ENCODE data around the gene SMIM13. TPM values are rescaled to one million over a fixed set of nuclear protein-coding genes. Genes with fewer than 3 reads are reported as not detected.

Gene SMIM13
- total and polyA plus RNA-seq, 2 of the 4 experiments (the other 2 are of a cell fraction): 5.4 to 10.0 TPM

DNA sequence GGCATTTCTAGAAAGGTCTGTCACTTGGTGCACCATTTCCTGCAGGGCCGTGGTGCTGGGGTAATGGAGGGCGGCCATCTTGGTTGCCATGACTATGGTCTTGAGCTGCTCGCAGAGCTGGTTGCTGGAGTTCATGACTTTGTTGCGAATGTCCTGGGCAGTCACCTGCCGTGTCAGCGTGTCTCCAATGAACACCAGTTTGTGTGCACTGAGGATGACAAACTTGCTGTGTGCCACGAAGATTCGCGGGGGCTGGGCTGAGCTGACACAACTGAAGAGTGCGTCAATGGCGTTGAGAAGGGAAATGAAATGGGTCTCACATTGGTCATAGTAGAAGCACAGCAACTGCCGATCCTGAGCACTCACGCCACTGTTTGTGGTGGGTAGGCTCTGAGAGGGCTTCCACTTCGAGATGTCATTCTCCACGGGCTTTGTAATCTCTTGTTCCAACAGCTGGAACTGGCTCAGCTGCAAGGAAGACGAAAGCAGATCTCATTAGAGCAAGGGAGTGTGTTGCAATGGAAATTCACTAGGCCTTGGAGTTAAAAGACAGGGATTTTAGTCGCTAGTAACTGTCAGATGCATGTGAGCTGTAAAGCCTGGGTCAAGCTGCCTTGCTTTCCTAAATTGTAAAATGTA is 91.7 kb downstream of the SMIM13 start:
- H3K9ac ChIP-seq (ENCODE audit: low read depth, low read length): no peak overlapping the region
- ATAC-seq (ENCODE audit: low read depth) (no peak), DNase-seq (no peak)
- no peak overlapping the region for H3K56ac ChIP-seq (ENCODE audit: extremely low read depth, insufficient read depth, low read length)
- no peak overlapping the region for H3K23ac ChIP-seq (ENCODE audit: low read depth, low read length)
- no peak overlapping the region for H2BK120ac ChIP-seq (ENCODE audit: low read depth, low read length)
- 94% methylated on average over 10 of the region's 17 CpGs; no CpG with 5 or more reads in 1 of the 2 experiments for WGBS, 2 experiments (ENCODE audit: extremely low coverage in 2 of 2, insufficient read length in 1 of 2)
- no peak overlapping the region for H4K91ac ChIP-seq (ENCODE audit: insufficient read depth, low read depth, low read length)
- H3K27ac ChIP-seq (ENCODE audit: insufficient read depth, low read length): no peak overlapping the region
- peaks cover 19% of the 10 kb centered on the region for H3K36me3 ChIP-seq (ENCODE audit: control insufficient read depth, insufficient read depth, low read length)
- ChIA-PET POLR2A (ENCODE audit: unreplicated experiment) (no interaction called here), CTCF (interaction anchor here (0.5 kb wide), 1 partner anchor 249 kb away, joined by 3 read pairs; no protein-coding TSS in a partner anchor)
- in situ Hi-C loops (cut with MboI; ENCODE audit: low sequenced_read_pairs): no loop called here
- peaks cover 6% of the 10 kb centered on the region; the same call in 1 of the 2 replicates for H3K9me1 ChIP-seq (ENCODE audit: insufficient read depth, low read length)
- no peak overlapping the region for H2BK15ac ChIP-seq (ENCODE audit: low read depth, low read length)
- peaks cover 2% of the 10 kb centered on the region; the same call in 1 of the 2 replicates for H3K4me1 ChIP-seq (ENCODE audit: control insufficient read depth, insufficient read depth, low read length)
- BruUV-seq (replicated peaks): no TSS peak
- no peaks in the 10 kb centered on the region for H3K9me3 ChIP-seq (ENCODE audit: control insufficient read depth, insufficient read depth, low read length)
- dilution Hi-C loops (cut with HindIII; ENCODE audit: low sequenced_read_pairs, unreplicated experiment): no loop called here
- H4K5ac ChIP-seq (ENCODE audit: low read depth, low read length): no peak overlapping the region
- H2AK9ac ChIP-seq (replicated peaks; ENCODE audit: low read depth, low read length, poor library complexity): no peak overlapping the region
- no peak for TF ChIP-seq MXI1 (IDR thresholded peaks at IDR 0.05; ENCODE audit: borderline replicate concordance, low read depth, low read length)
- TF ChIP-seq, protein P1, sequence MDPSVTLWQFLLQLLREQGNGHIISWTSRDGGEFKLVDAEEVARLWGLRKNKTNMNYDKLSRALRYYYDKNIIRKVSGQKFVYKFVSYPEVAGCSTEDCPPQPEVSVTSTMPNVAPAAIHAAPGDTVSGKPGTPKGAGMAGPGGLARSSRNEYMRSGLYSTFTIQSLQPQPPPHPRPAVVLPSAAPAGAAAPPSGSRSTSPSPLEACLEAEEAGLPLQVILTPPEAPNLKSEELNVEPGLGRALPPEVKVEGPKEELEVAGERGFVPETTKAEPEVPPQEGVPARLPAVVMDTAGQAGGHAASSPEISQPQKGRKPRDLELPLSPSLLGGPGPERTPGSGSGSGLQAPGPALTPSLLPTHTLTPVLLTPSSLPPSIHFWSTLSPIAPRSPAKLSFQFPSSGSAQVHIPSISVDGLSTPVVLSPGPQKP (IDR thresholded peaks at IDR 0.05; ENCODE audit: borderline replicate concordance, low read depth, low read length): no peak
- H3K18ac ChIP-seq (ENCODE audit: low read depth, low read length): no peak overlapping the region
- H2AK5ac ChIP-seq (ENCODE audit: low read depth, low read length): no peak overlapping the region
- no peak overlapping the region for H3K4me3 ChIP-seq (ENCODE audit: insufficient read depth, low read depth, low read length)
- no peaks in the 10 kb centered on the region for H3K27me3 ChIP-seq (ENCODE audit: control insufficient read depth, insufficient read depth, low read length)
- H3K4ac ChIP-seq (ENCODE audit: low read depth, low read length): no peak overlapping the region
- H3K4me2 ChIP-seq (ENCODE audit: low read depth, low read length): no peak overlapping the region
- no peak overlapping the region for H2BK5ac ChIP-seq (ENCODE audit: low read depth, low read length, poor library complexity, severe bottlenecking)
- intact Hi-C loops (cut with micrococcal nuclease): no loop called here
- no peak overlapping the region for H2AFZ ChIP-seq (replicated peaks; ENCODE audit: low read length, poor library complexity)
- H2BK20ac ChIP-seq (ENCODE audit: low read depth, low read length): no peak overlapping the region
- H3K79me1 ChIP-seq (ENCODE audit: low read depth in 1 of 2, low read length in 2 of 2): peaks cover 5 to 43% of the 10 kb centered on the region in 2 experiments; a peak in 3 of 4 replicates
- no peak overlapping the region for H3K14ac ChIP-seq (replicated peaks; ENCODE audit: low read depth, low read length)
- no peak overlapping the region for H4K8ac ChIP-seq (ENCODE audit: low read depth in 2 of 2, low read length in 2 of 2)
- H4K20me1 ChIP-seq (ENCODE audit: insufficient read depth, low read length): no peaks in the 10 kb centered on the region
